Kidney capillary endothelial cell (primary cell): Measurements from ENCODE around the gene SSH3.

Experiments
- DNase-seq: peaks from one replicate; pipeline ENCODE4 v3.0.0-alpha.2; 2018; ENCODE audit warnings: low spot score

Gene SSH3

GRCh38 chr11:67280341-67280787, 23.0 kb upstream of the SSH3 start:
- DNase-seq, result no peak

GRCh38 chr11:67280788-67281551, 22.4 kb upstream of the SSH3 start:
- no peak for DNase-seq

GRCh38 chr11:67281552-67282150, 21.7 kb upstream of the SSH3 start:
- no peak for DNase-seq

- DNase-seq, result no peak
Measured at GRCh38 chr11:67282155-67282875, 21.0 kb upstream of the SSH3 start.

- no peak for DNase-seq
Measured at GRCh38 chr11:67282876-67283371, 20.4 kb upstream of the SSH3 start.

GRCh38 chr11:67283481-67283963, 19.8 kb upstream of the SSH3 start:
- no peak for DNase-seq

- no peak for DNase-seq
Measured at GRCh38 chr11:67284811-67285540, 18.4 kb upstream of the SSH3 start.

GRCh38 chr11:67285541-67286498, 17.5 kb upstream of the SSH3 start:
- no peak for DNase-seq

- DNase-seq, result no peak
Measured at GRCh38 chr11:67286621-67287333, 16.6 kb upstream of the SSH3 start.

GRCh38 chr11:67287355-67288197, 15.8 kb upstream of the SSH3 start:
- no peak for DNase-seq

- no peak for DNase-seq
Measured at GRCh38 chr11:67288198-67288451, 15.2 kb upstream of the SSH3 start.

GRCh38 chr11:67288452-67289225, 14.7 kb upstream of the SSH3 start:
- peak; percentile 77 for DNase-seq

GRCh38 chr11:67289226-67289650, 14.1 kb upstream of the SSH3 start, which contains the start of gene ANKRD13D:
Gene ANKRD13D, plus strand, starts transcription at chr11:67289303. Its CDS starts 158 bp downstream, at chr11:67289461.
- DNase-seq, result no peak

- DNase-seq, result no peak
Measured at GRCh38 chr11:67289651-67290479, 13.5 kb upstream of the SSH3 start.

- no peak for DNase-seq
Measured at GRCh38 chr11:67290801-67291200, 12.5 kb upstream of the SSH3 start.

GRCh38 chr11:67291481-67292381, 11.6 kb upstream of the SSH3 start:
- no peak for DNase-seq

GRCh38 chr11:67292671-67293070, 10.7 kb upstream of the SSH3 start:
- no peak for DNase-seq
